HG03571 (cell line): Measurements from ENCODE around the gene RUSC1.

ENCODE experiments used
- ATAC-seq: cut with Tn5 transposase; IDR thresholded peaks from one replicate; pipeline ENCODE4 v1.9.1; 2021; ENCODE audit not compliant: unreplicated experiment

RUSC1 gene

GRCh38 chr1:155294520-155295182 lies 26.0 kb upstream of the RUSC1 start:
- ATAC-seq: no peak

GRCh38 chr1:155295183-155295941 lies 25.3 kb upstream of the RUSC1 start:
- no peak for ATAC-seq

- no peak for ATAC-seq
These were observed 24.8 kb upstream of the RUSC1 start for GRCh38 chr1:155295942-155296267.

- no peak for ATAC-seq
These were observed 24.0 kb upstream of the RUSC1 start for GRCh38 chr1:155296661-155297060.

- no peak for ATAC-seq
These were observed 23.3 kb upstream of the RUSC1 start for GRCh38 chr1:155297384-155297783.

- no peak for ATAC-seq
These were observed 20.7 kb upstream of the RUSC1 start for GRCh38 chr1:155300024-155300423.

- ATAC-seq: no peak
These were observed 20.0 kb upstream of the RUSC1 start for GRCh38 chr1:155300553-155301329.

GRCh38 chr1:155301342-155301841 lies 19.3 kb upstream of the RUSC1 start, which contains the start of gene PKLR:
PKLR (minus strand) TSS chr1:155301438; CDS start chr1:155301395, 43 bp downstream.
- no peak for ATAC-seq

GRCh38 chr1:155304558-155305063 lies 16.1 kb upstream of the RUSC1 start:
- ATAC-seq: no peak

GRCh38 chr1:155305881-155306391 lies 14.8 kb upstream of the RUSC1 start:
- ATAC-seq: no peak

GRCh38 chr1:155307247-155307740 lies 13.4 kb upstream of the RUSC1 start:
- no peak for ATAC-seq

- ATAC-seq: peak; percentile 85
These were observed 11.9 kb upstream of the RUSC1 start, which contains the start of gene FDPS for GRCh38 chr1:155308493-155309422. FDPS (plus strand) TSS chr1:155308866; CDS start chr1:155309790, 924 bp downstream.

GRCh38 chr1:155309423-155310021 lies 11.2 kb upstream of the RUSC1 start:
- no peak for ATAC-seq

- no peak for ATAC-seq
These were observed 7.4 kb upstream of the RUSC1 start for GRCh38 chr1:155313261-155313660.

- no peak for ATAC-seq
These were observed 3.8 kb upstream of the RUSC1 start for GRCh38 chr1:155316922-155317321.

- no peak for ATAC-seq
These were observed 2.6 kb upstream of the RUSC1 start for GRCh38 chr1:155318082-155318481.

GRCh38 chr1:155319536-155319935 lies 1.2 kb upstream of the RUSC1 start:
- no peak for ATAC-seq

- no peak for ATAC-seq
These were observed 442 bp upstream of the RUSC1 start for GRCh38 chr1:155320252-155320651.
